Type B pancreatic cell (in vitro differentiated cells): ENCODE results near the gene PRTFDC1. TPM values are rescaled to one million over a fixed set of nuclear protein-coding genes. Genes with fewer than 3 reads are reported as not detected.

Experiments used
- DNase-seq: peaks from one replicate; pipeline ENCODE4 v3.0.0; 2021; ENCODE audit warnings: mixed read lengths; ENCODE audit not compliant: unreplicated experiment; ENCODE audit errors: extremely low spot score
- H3K27ac Mint-ChIP-seq: 2 replicates; pipeline ENCODE4 v1.8.0; 2021; ENCODE audit warnings: mild to moderate bottlenecking, mixed read lengths
- H3K27me3 Mint-ChIP-seq: 2 replicates; pipeline ENCODE4 v1.8.0; 2021; ENCODE audit warnings: mixed read lengths
- H3K36me3 Mint-ChIP-seq: 2 replicates; pipeline ENCODE4 v1.8.0; 2021; ENCODE audit warnings: mixed read lengths
- H3K4me1 Mint-ChIP-seq: one replicate; pipeline ENCODE4 v1.8.0; 2021; ENCODE audit warnings: mixed read lengths; ENCODE audit not compliant: unreplicated experiment
- H3K4me3 Mint-ChIP-seq: 2 replicates; pipeline ENCODE4 v1.8.0; 2021; ENCODE audit warnings: mild to moderate bottlenecking, mixed read lengths
- H3K9me3 Mint-ChIP-seq: 2 replicates; pipeline ENCODE4 v1.8.0; 2021; ENCODE audit warnings: mixed read lengths
- total RNA-seq: library from RNA; stranded (reverse); gene quantifications from 2 replicates; pipeline ENCODE4 v1.2.1, GENCODE V29; 2021; ENCODE audit warnings: low replicate concordance
- TF ChIP-seq, protein P1 (sequence below): fragments of 200-600 bp; sonication (generic); conservative IDR thresholded peaks from 2 replicates; pipeline ENCODE4 v1.5.0; 2021; ENCODE audit warnings: antibody characterized with exemption, mild to moderate bottlenecking

The PRTFDC1 gene
- total RNA-seq, 1 donor from 2014 or later = 22.9 TPM

DNA sequence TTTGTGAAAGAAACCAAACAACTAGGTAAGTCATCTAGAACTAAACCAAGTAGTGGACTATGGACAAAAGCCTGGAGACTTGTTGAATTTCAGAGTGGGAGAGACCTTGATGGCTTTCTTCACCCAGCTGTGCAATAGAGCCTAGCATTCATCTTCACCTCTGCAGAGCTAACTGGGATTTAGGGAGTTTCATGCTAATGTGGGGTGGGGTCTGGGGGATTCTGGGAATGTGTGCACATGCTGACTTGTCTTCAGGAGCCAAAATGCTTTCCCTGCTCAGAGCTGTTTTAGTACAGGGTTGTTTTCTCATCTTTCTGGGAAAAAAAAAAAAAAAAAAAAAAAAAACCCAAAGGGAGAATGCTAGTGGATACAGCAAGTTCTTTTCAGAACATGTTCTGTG, 147.4 kb downstream of the PRTFDC1 start:
- Mint-ChIP-seq H3K9me3 (no peaks in the 10 kb centered on the region), H3K27me3 (no peaks in the 10 kb centered on the region), H3K36me3 (no peaks in the 10 kb centered on the region), H3K4me3 (no peak overlapping the region), H3K4me1 (no peaks in the 10 kb centered on the region), H3K27ac (no peak overlapping the region)
- TF ChIP-seq, protein P1, sequence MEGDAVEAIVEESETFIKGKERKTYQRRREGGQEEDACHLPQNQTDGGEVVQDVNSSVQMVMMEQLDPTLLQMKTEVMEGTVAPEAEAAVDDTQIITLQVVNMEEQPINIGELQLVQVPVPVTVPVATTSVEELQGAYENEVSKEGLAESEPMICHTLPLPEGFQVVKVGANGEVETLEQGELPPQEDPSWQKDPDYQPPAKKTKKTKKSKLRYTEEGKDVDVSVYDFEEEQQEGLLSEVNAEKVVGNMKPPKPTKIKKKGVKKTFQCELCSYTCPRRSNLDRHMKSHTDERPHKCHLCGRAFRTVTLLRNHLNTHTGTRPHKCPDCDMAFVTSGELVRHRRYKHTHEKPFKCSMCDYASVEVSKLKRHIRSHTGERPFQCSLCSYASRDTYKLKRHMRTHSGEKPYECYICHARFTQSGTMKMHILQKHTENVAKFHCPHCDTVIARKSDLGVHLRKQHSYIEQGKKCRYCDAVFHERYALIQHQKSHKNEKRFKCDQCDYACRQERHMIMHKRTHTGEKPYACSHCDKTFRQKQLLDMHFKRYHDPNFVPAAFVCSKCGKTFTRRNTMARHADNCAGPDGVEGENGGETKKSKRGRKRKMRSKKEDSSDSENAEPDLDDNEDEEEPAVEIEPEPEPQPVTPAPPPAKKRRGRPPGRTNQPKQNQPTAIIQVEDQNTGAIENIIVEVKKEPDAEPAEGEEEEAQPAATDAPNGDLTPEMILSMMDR = no peak
- DNase-seq = no peak

DNA sequence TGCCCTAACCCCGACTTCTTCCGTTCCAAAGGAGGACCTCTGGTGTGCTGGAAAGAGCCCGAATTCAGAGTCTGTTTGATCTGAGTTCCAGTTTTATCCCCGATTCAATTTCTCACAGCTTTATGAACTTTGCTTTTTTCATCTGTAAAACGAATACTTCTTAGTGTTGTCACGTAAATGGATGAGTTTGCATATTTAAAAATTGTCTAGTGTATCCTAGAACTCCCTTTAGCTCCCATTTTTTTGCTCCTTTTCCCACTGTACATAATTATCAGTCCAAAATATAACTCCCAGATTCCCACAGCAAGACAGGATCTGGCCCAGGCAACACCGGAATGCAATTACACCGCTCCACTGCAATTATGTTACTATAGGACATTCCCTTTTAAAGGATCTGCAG, 148.0 kb downstream of the PRTFDC1 start:
- DNase-seq = no peak
- H3K36me3 Mint-ChIP-seq = no peaks in the 10 kb centered on the region
- no peak overlapping the region for H3K4me3 Mint-ChIP-seq
- H3K4me1 Mint-ChIP-seq = no peaks in the 10 kb centered on the region
- H3K27me3 Mint-ChIP-seq = no peaks in the 10 kb centered on the region
- no peaks in the 10 kb centered on the region for H3K9me3 Mint-ChIP-seq
- no peak overlapping the region for H3K27ac Mint-ChIP-seq
- TF ChIP-seq, protein P1 = no peak

DNA sequence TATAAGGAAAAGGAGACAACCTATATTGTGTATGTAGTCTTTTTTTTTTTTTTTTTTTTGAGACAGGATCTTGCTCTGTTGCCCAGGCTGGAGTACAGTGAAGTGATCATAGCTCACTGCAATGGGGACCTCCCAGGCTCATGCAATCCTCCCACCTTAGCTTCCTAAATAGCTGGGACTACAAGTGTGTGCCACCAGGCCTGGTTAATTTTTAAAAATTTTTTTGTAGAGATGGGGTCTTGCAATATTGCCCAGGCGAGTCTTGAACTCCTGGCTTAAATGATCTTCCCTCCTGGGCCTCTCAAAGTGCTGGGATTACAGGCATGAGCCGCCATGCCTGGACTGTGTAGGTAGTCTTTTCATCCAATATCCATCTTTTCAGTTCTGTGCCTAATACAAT, 150.0 kb downstream of the PRTFDC1 start:
- no peak overlapping the region for H3K27ac Mint-ChIP-seq
- no peak for DNase-seq
- H3K4me1 Mint-ChIP-seq = no peaks in the 10 kb centered on the region
- H3K9me3 Mint-ChIP-seq = no peaks in the 10 kb centered on the region
- H3K4me3 Mint-ChIP-seq = no peak overlapping the region
- no peaks in the 10 kb centered on the region for H3K27me3 Mint-ChIP-seq
- H3K36me3 Mint-ChIP-seq = no peaks in the 10 kb centered on the region
- TF ChIP-seq, protein P1 = no peak

DNA sequence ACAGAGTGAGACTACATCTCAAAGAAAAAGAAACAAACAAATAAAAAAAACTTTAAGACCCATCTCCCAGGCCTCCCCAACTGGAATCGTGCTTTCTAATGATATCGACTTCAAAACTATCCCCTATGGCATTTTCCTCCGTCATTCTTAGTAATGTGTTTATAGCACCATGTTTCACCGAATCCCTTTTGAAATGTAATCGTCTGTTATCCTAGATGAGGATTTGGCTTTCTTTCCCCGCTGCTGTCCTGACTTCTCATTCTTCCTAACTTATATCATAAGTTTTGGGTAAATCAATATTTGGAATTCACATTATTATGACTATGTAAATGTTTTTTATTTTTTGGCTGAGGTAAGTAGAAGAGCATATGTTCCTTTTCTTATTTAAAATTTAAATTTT, 151.5 kb downstream of the PRTFDC1 start:
- DNase-seq = no peak
- H3K4me3 Mint-ChIP-seq = no peak overlapping the region
- no peaks in the 10 kb centered on the region for H3K36me3 Mint-ChIP-seq
- H3K27me3 Mint-ChIP-seq = no peaks in the 10 kb centered on the region
- TF ChIP-seq, protein P1 = no peak
- H3K4me1 Mint-ChIP-seq = no peaks in the 10 kb centered on the region
- H3K9me3 Mint-ChIP-seq = no peaks in the 10 kb centered on the region
- H3K27ac Mint-ChIP-seq = no peak overlapping the region

Other genes with a start within 250 kb of the PRTFDC1 start
- gene ARHGAP21, start 228.7 kb downstream of the PRTFDC1 start, total RNA-seq = 53.9 and 69.7 TPM in 2 replicates
- gene ENKUR, start 63.6 kb upstream of the PRTFDC1 start, total RNA-seq = 1.6 and 7.2 TPM in 2 replicates
- 5.9 and 10.2 TPM in 2 replicates for gene THNSL1, start 64.0 kb upstream of the PRTFDC1 start, total RNA-seq
- 2.5 and 3.6 TPM in 2 replicates for gene GPR158, start 222.4 kb upstream of the PRTFDC1 start, total RNA-seq